Measurements from ENCODE around the gene RBMS3.
"Not testable (repeated sequence)": the region's sequence is repeated elsewhere in the genome, so short reads cannot be mapped to it uniquely, and the experiment has no call there.

RBMS3 gene

GRCh38 chr3:29344154-29344553, 63.3 kb downstream of the RBMS3 start:
- no peak for DNase-seq

DNA sequence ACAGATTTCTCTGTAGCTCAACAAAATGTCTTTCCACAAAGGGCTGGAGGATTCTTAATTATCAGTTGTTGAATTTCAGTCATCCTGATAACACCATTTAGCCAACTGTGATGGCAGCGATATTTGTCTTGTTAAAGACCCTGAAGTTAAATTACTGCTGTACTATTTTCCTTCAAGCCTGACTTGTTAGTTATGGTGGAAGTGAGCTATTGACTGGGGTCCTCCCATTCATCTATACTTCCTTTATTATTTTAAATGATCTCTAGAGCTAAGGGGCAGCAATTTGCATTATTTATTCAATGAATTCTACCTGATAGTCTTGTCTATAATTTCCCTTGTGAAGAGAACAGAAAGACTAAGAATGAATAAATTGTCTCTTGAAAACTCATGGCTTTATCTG, 64.1 kb downstream of the RBMS3 start:
- DNase-seq: no peak

DNA sequence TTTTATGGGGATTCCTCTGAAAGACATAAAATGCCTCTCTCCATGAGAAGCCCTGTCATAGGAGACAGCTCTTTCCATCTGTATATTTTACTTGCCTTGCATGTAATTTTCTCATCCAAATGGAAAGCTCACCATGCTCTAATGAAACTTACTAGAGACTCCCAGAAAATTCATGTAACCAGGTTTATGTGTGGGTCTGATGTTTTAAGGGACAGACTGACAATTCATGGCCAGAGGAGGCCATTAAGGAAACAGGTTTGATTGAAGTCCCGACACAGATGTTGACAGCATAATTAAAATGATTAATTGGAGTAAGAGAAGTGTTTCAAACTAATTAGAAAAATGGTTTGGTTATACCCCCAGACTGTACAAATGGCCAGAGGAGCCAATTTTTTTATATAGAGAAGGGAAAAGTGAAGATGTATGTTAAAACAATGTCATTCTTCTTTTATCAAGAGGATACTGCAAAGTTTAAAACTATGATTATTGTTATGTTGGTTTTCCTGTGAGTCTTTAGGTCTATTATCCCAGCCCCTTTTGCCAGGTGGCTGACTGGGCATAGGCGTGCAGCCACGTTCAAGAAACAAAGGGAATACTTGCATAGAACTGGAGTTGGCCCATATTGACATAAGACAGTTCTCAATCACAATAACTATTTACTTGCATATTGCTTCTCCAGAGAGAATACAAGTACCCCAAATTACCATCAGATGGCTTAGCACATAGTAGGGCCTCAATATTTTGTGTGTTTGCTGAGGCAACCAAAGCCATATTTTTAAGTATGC, 64.8 kb downstream of the RBMS3 start:
- no peak for DNase-seq

- peak; percentile 89 for DNase-seq
These were observed 66.0 kb downstream of the RBMS3 start for GRCh38 chr3:29346828-29347227.

GRCh38 chr3:29347412-29347811, 66.5 kb downstream of the RBMS3 start:
- peak; percentile 47 for DNase-seq

- DNase-seq: peak; percentile 51
These were observed 67.4 kb downstream of the RBMS3 start for GRCh38 chr3:29348316-29348715.

DNA sequence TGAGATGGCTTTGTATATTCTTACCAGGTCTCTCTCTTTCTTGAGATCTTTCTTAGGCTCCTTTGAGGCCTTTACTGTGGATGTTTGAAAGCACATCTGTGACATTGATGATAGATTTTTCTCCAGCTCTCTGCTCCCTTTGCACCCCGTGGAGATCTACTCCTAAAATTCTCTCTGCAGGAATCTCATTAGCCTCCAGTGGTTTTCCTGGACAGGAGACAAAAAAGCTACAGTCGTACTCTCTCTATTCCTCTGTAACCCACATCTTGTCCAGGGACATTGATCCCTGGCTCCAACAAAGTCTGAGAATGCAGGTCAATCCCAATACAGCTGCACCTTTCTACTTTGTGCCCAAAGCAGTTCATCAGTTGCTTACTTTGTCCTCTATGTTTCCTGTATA, 68.2 kb downstream of the RBMS3 start:
- no peak for DNase-seq

DNA sequence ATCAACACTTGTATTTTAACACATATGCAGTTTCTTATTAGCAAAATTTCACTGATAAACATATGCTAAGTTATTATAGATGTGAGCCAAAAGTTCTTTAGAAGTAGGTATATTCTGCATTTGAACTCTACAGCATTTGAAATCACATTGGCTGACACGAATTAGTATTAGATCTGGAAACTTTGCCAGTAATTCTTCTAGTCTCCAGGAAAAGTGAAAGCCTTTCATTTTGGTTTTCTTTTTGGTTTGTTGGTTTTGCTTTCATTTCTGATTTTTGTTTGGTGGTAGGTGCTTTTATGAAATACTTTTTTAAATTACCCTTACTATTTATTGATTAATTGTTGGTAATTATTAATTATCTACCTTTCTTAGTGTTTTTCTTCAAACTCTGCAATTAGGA, 72.9 kb downstream of the RBMS3 start:
- no peak for DNase-seq

- DNase-seq: no peak
These were observed 74.0 kb downstream of the RBMS3 start for GRCh38 chr3:29354894-29355293.

GRCh38 chr3:29356062-29356461, 75.2 kb downstream of the RBMS3 start:
- no peak for DNase-seq

GRCh38 chr3:29360289-29360688, 79.4 kb downstream of the RBMS3 start:
- DNase-seq: not testable (repeated sequence)

- DNase-seq: no peak
These were observed 82.2 kb downstream of the RBMS3 start for GRCh38 chr3:29363110-29363509.

DNA sequence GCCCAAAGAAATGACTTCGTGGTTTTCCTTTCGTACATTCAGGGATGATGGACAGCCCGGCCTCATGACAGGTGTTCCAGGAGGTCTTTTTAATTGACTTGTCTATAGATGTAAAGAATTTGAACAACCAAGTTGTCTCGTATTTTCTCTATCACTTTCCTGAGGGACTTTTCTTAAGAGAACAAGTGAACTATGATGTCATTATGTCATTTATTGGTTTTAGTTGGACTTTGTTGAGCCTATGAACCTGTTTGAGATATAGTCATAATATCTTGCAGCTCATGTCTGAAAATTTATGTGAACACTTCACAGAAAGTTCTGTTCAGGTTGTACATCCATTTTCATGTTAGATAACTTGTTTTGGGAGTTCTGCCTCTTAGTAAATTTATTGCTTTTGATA, 89.2 kb downstream of the RBMS3 start:
- DNase-seq: no peak

DNA sequence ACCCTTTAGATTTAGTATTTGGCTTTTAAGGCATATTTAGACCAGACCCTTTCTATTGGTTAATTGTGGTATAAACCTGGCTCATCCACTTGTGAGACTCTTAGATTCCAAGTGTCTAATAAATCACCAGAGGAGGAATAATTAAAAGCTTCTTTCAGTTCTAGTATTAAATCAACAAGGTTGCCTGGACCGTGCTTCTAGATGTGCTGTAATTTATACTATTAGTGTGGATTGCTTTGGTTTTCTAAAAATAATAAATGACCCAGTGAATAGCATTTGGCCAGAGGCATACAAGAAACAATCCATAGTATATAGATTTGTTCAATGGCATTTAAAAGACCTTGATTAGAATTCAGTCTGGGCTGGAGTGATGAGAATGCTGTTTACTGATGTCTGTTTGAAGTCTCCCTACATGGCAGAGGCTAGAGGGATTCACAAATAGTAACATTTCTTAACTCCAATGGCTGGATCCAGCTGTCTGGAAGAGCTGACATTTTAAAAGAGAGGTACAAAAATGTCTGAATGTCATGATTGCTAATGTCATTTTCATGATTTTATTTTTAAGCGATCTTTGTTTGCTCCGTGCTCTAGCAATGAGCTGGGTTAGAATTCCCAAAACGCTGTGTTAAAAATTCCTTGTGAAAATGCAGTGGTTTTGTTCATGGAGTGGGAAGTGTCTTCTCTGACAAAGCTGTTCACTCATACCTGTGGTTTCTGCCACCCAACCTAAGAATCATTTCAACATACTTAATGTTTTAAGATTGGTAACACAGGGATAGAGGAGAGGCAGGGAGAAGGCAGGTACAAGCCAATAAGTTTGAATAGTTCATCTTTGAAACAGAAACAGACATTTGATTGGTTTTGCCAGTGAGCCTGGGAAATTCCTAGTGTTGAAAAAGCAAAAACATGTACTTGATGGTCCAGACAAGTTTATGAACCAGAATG, 89.9 kb downstream of the RBMS3 start:
- no peak for DNase-seq

DNA sequence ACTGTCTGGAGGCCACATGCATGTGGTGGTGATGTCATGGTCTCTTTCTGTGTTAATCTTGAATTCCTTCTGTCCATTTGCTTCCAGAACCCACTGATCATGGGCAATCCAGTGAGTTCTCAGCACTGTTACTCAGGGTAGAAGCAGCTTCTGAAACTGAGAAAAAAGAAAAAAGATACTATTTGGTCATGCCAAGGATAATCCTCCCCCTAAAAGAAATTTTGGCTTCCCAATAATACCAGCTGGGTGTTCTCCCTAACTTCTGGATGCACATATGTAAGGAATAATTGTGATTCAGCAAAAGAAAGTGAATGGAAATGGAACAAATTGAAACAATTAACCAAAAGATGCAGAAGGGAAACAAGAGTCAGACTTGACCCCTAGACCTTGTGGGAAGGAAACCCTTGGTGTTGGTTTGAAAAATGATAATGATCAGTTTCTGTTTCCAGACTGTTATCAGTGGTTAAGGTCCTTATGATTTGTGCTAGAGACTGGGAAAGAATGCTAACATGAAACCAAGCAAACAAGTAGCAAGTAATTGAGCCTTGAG, 92.3 kb downstream of the RBMS3 start:
- peak; percentile 47 for DNase-seq

DNA sequence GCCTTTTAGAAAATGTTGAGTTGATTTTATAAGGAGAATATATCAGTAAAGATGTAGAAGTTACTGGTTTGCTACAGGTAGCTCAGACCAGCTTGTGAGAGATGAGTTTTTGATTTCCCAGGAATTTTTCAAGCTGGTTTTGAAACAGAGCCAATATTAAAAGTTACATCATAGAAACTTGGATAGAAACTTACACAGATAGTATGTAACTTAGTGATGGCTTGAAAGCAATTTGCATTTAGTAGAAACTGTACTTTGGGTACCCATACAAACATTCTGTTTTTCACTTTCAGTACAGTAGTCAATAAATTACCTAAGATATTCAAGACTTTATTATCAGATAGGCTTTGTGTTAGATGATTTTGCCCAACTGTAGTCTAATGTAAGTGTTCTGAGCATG, 93.4 kb downstream of the RBMS3 start:
- DNase-seq: no peak

DNA sequence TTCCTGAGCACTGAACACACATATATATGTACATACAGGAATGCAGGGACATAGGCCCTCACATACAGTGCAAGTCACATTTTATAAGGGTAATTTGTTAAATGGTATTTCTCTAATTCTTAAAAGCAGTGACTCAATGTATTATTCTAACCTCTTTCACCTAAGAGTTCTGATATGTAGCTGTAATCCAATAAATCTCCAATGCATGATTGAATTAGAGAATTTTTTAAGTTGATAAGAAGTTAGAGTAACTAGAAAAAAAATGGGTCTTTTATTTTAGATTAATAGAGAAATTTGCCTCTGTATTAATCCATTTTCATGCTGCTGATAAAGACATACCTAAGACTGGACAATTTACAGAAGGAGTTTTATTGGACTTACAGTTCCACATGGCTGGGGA, 98.2 kb downstream of the RBMS3 start:
- DNase-seq: no peak

- peak; percentile 70 for DNase-seq
These were observed 100.7 kb downstream of the RBMS3 start for GRCh38 chr3:29381595-29381994.

- DNase-seq: peak; percentile 74
These were observed 101.5 kb downstream of the RBMS3 start for GRCh38 chr3:29382409-29382808.

- DNase-seq: no peak
These were observed 102.0 kb downstream of the RBMS3 start for GRCh38 chr3:29382845-29383244.

DNA sequence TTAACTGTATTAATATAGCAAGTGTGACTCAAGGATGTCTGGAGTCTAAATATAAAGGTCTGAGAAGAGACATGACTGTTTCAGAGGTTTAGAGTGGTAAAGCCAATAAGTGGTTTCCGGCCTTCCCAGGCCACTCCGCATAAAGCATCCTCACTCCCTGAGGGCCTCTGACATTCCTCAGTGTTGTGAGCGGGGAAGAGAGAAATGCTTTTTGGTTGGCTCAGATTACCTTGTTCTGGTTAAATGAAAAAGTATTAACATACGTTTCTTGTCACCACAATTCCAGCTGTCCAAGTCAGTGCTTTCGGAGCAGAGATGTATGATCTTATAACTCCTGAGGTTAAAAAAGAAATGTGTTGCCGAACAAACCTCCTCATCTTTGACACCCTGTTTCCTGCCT, 103.8 kb downstream of the RBMS3 start:
- peak; percentile 98 for DNase-seq

GRCh38 chr3:29385046-29385830, 104.4 kb downstream of the RBMS3 start:
- DNase-seq: peak; percentile 75

DNA sequence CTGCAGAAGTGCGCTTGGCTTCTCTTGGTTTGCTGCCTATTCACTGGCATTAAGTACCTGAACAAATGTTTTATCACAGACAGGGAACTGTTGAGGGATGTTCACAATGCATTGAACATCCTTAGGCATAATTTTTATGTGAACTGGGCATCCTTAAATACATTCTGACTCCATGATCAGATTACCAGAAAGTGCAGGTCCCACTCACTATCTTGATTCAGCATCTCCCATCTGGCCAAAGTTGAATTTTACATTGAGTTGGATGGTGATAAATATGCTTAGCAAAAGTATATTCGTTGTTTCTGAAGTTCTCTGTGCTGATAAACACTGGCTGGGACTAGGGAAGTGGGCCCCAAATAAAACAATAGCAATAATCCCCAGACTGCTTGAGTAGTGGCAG, 108.5 kb downstream of the RBMS3 start:
- DNase-seq: no peak
